ENCODE results near the gene MAP1S.

The MAP1S gene

GRCh38 chr19:17680230-17680722 is 39.0 kb upstream of the MAP1S start:
- no peak overlapping the region for H3K27ac ChIP-seq
- TF ChIP-seq CTCF (conservative IDR thresholded peaks at IDR 0.05) = no peak

GRCh38 chr19:17681505-17682125 is 37.7 kb upstream of the MAP1S start:
- H3K27ac ChIP-seq = no peak overlapping the region
- no peak for TF ChIP-seq CTCF (conservative IDR thresholded peaks at IDR 0.05)

- H3K27ac ChIP-seq = no peak overlapping the region
- TF ChIP-seq CTCF (conservative IDR thresholded peaks at IDR 0.05) = no peak
Measured at GRCh38 chr19:17682273-17682672, 37.0 kb upstream of the MAP1S start.

- H3K27ac ChIP-seq = no peak overlapping the region
- no peak for TF ChIP-seq CTCF (conservative IDR thresholded peaks at IDR 0.05)
Measured at GRCh38 chr19:17683078-17683477, 36.2 kb upstream of the MAP1S start.

GRCh38 chr19:17684256-17684655 is 35.0 kb upstream of the MAP1S start:
- no peak for TF ChIP-seq CTCF (conservative IDR thresholded peaks at IDR 0.05)

GRCh38 chr19:17685451-17686022 is 33.7 kb upstream of the MAP1S start:
- TF ChIP-seq CTCF (conservative IDR thresholded peaks at IDR 0.05) = no peak
- peak overlapping the region; percentile 92; the same call in 1 of the 2 replicates for H3K27ac ChIP-seq

More at GRCh38 chr19:17684256-17684655, 35.0 kb upstream of the MAP1S start:
- H3K27ac ChIP-seq = no peak overlapping the region

- H3K27ac ChIP-seq = peak overlapping the region; percentile 92
- TF ChIP-seq CTCF (conservative IDR thresholded peaks at IDR 0.05) = no peak
Measured at GRCh38 chr19:17686023-17686521, 33.2 kb upstream of the MAP1S start.
